MM.1S (cell line): ENCODE results near the gene PAX4.

Source experiments
- CTCF ChIP-seq: fragments of 300-600 bp; sonication (generic); IDR thresholded peaks from 2 replicates; pipeline ENCODE4 v1.5.1; 2016; ENCODE audit warnings: antibody characterized with exemption, low read length, mixed read lengths
- EZH2 ChIP-seq: fragments of 300-600 bp; sonication (generic); optimal IDR thresholded peaks from 2 replicates; pipeline ENCODE3; 2017; ENCODE audit warnings: low read depth, mild to moderate bottlenecking, antibody characterized with exemption, low read length, mixed read lengths

GRCh38 chr7:127665922-127666321 is 48.0 kb upstream of the PAX4 start:
- TF ChIP-seq CTCF = no peak
- TF ChIP-seq EZH2 = no peak
